GM18868 (cell line): Measurements from ENCODE around the gene PRKN.

Source experiments
- ATAC-seq: cut with Tn5 transposase; IDR thresholded peaks from one replicate; pipeline ENCODE4 v1.9.1; 2021; ENCODE audit warnings: mild to moderate bottlenecking, moderate library complexity; ENCODE audit not compliant: unreplicated experiment

The PRKN gene

DNA sequence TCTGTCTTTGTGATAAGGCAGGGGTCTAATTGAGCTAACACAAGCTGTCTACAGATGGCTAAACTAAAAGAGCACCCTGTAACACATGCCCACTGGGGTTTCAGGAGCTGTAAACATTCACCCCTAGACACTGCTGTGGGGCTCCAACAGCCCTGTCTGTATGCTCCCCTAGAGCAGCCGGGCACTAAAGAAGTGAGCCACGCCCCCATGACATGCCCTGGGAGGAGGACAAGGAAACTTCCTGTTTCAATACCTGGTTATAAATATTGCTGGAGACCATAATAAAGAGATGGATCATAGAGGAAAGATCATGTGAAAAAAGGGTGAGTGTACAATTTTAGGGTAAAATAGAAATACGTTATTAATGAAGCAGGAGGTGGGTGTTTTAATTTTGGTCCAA is 786.0 kb downstream of the PRKN start:
- no peak for ATAC-seq

DNA sequence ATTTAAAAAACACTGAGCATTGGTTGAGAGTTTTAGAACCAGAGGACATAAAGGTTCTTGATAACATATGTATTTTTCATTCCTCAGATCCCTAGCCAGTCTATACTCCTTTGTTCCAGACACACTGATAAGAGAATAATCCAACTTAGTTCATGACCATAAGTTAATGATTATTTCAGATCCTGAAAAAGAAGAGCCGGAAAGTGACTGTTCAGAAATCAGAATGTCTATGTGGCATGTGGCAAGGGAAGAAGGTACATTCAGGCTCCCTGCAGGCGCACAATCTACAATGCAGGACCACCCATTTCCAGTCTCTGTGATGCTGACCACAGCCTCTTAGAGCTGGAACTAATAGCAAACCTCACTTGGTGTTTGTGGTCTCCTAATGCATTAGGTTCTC is 787.0 kb downstream of the PRKN start:
- ATAC-seq = no peak

DNA sequence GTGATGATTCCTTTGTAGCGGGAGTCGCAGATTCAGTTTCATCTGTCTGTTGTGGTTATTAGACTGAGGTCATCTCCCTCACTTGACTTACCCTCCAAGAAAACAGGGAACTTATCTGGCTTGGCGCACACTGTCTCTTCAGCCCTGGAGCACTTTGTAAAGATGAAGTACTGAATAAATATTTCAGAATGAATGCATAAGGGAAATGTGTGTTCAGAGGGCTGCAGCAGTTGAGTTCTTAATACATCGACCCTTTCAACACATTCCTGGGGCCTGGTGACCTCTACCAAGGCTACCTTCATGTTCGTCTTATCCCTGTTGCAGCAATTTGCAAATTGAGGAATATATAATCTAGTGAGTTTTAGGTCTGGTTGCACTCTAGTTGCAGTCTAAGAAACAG is 801.2 kb downstream of the PRKN start:
- ATAC-seq = no peak

DNA sequence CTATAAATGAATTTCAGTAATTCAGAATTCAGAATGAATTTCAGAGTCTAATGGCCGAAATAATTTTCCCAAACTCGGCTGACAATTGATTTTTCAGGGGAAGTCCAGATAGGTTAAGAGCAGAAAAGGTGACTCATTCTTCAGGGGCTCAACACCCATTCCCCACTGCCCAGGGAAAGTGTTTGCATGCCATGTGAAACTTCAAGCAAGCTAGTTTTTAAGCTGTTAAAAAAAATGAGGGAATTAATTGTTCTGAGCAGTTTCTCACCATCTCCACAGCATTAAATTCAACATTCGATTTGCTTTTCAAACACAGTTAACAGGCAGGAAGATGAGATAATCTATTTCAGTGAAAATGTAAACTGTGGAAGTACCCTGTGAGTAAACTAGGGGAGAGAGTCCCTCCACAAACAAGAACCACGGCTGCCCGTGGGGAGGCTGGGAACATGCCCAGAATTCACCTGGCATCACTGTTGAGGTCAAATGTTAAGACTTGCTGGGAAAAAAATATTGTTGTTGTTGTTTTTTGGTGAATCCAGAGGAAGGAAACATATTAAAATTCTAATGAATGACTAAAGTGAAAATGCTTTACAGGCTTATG is 803.0 kb downstream of the PRKN start:
- no peak for ATAC-seq

DNA sequence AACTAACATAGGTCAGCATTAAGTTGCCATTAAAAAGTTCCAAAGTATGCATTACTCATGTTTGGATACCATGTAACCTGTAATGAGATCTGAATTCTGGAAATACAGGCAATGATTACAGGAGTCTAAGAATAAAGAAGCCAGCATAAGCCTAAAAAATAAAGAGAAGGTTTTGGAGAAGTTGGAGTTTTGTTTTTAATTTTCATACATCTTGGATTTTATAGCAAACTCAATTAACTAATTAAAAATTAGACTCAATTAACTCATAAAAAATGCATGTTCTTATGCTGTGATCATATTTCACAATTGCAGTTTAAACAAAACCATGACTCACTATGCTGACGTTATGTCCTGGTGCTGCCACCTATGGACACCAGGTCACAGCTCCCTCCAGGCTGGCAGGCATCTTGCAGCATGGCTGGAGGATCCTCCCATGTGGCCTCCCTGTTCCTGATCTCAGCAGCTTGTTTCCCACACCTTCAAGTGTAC is 804.9 kb downstream of the PRKN start:
- ATAC-seq = peak; percentile 70

DNA sequence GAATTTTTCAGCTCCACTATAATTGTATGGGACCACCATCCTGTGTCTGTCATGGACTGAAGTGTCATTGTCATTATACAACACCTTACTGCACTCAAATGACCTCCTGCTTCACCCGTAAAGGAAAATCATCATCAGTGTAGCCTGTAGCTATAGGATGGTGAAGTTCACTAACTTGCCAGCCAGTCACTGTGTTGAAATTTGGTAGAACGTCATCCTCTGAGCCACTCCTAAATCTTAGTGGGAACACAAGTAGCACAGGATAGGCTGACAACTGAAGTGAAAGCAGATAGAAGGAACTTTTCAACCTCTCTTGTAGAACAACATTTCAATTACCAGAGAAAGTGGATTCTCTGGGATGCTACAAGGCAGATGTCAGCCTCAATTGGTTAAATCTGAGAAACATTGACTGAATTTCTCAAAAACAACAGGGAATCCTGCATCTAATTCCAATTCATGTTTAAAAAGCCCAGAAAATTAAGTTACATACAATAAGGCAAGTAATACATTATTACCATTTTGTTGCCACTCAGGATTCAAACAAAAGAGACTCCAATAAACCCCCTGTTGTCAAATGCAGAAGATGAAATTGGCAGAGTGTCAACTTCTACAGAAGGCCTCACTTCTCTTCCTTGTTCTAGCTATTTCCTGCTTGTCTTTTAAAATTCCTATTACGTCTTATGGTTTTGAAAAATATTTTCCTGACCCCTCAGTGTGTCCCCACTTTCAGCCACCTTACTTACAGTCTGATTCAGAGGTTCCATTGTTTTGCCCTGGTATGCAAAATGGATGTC is 805.8 kb downstream of the PRKN start:
- no peak for ATAC-seq

DNA sequence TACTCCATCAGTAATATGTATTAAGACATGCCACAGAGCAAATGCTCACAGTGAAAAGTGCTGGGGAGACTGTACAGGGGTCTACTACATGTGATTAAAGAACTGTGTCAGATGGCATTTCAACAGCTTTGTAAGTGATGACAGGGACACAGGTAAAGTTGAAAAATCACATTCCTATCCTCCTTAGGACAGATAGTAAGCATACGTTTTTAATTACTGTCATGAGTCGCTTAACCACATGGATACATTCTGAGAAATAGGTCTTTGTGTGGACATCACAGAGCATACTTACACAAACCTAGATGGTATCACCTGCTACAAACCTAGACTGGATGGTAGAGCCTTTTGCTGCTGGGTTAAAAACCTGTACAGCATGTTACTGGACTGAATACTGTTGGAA is 807.9 kb downstream of the PRKN start:
- ATAC-seq = no peak

DNA sequence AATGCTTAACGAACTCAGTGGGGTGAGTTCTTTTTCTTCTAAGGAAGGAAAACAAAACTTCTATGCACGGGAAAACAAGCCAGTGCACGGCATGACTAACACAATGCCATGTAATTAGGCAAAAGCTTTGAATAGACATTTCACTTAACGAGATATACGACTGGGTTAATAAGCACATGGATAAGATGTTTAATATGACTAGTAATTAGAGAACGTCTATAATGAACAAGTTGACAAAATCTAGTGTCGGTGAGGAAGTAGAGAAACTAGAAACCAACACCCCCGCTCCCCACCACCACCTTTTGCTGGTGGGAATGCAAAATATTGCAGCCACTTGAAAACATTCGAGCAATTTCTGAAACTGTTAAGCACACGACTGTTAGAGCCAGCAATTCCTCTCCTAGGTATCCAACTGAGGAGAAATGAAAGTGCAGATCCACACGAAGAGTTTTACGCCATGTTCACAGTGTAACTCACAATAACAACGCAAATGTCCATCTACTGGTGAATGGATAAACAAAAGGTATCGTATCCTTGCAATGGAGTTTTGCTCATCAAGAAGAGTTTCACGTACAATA is 808.8 kb downstream of the PRKN start:
- no peak for ATAC-seq

DNA sequence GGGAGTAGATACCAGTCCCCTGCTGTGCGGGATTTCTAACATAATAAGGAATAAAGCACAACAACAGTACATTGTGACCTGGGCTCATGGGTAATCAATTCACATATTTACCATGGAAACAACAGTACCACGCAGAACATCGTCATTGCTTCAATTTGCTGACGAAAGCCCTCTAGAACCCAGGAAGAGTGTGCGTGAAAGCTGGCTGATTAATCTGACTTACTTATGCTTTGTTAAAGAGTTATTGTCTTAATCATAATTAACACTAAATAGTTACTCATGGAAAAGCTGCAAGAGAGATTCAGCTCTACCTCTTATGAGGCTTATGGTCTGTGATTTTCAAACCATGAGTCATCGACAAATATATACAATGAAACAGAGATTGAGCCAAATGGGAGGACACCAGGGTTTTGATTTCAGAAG is 809.4 kb downstream of the PRKN start:
- no peak for ATAC-seq

DNA sequence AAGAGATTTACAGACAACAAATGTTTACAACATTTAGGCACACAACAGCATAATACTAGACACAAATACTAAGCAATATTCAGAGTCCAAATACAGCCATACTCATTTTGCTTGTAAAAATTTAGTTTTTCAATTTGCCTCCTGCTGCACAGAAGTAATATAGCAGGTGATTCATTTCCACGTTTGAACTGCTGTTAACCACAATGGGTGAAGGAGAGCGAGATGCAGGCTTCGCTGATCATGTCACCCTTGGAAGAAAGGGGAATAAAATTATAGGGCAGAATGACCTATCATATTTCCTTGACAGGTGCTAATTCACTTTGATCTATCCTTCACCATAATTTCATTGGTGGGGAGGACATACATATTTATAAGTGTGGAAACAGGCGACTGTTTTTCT is 809.9 kb downstream of the PRKN start:
- ATAC-seq = no peak

DNA sequence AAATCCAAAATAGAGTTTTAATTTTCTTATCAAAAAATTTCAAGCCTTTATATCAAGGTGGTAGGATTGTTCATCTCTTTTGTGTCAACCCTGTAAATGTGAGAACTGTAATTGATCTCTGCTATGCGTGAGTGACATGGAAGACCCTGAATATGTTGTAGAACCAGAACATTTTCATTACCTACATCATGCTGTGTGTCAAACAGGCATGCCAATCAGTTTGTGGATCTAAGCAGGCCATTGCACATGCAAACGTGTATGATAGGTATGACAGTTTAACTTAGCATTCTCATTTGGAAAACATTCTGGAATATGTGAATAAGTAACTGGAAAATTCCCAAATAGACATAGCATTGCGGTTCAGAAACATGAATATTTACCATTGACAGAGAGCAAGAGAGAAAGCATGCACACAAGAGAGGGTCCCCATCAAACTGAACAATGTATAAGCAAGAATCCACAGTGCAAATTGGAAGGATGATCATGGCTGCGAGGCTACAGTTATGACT is 812.1 kb downstream of the PRKN start:
- ATAC-seq = no peak

DNA sequence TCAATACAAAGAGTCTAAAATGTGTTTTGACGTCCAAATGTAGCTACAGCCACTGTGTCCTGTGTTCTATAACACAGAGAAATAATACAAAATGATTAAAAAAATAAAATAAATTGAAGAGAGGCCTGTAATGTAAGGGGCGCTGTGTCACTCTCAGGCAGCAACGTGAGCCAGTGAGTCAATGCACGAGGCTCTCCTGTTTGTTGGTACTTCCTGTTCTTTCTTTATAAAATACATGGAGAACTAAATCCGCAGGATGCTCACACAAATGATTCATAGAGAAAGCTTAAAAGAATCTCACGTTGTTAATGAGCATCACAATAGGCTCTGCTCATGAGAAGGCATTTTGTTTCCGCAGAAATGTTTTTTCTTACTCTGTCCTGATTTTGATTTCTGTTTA is 818.7 kb downstream of the PRKN start:
- ATAC-seq = no peak

DNA sequence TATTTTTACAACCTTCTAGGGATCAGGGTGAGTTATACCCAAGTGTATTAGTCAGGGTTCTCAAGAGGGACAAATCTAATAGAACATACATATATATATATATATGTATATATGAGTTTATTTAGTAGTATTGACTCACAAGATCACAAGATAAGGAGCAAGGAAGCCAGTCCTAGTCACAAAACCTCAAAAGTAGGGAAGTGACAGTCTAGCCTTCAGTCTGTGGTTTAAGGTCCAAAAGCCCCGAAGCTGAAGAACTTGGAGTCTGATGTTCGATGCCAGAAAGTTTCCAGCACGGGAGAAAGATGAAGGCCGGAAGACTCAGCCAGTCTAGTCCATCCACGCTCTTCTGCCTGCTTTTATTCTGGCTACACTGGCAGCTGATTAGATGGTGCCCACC is 821.0 kb downstream of the PRKN start:
- no peak for ATAC-seq

DNA sequence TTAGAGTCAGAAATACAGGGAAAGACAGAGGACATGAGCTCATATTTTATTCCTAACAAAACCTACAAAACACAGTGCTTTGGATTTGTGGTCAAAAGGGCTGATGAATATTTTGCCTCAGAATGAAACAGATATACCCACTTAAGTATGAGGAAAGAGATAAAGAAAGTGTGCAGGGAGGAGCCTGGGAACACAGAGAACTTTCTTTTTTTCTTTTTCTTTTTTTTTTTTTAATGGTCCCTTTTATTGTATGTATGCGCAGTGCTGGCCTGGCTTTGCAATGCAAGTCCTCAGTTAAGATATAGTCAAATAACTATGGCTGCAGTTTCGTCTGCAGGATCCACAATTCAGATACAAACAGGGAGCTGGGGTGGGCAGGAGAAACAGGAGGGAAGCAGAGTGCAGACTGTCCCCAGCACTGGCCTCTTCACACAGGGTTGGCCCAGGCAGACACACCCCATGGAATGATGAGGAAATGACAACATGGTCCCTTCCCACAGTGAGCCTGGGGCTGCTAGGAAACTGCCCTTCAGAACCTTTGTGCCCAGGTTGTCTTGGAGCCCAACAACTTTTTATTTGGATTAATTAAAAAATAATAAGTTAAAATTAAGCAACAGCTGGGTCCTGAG is 823.9 kb downstream of the PRKN start:
- ATAC-seq = no peak

DNA sequence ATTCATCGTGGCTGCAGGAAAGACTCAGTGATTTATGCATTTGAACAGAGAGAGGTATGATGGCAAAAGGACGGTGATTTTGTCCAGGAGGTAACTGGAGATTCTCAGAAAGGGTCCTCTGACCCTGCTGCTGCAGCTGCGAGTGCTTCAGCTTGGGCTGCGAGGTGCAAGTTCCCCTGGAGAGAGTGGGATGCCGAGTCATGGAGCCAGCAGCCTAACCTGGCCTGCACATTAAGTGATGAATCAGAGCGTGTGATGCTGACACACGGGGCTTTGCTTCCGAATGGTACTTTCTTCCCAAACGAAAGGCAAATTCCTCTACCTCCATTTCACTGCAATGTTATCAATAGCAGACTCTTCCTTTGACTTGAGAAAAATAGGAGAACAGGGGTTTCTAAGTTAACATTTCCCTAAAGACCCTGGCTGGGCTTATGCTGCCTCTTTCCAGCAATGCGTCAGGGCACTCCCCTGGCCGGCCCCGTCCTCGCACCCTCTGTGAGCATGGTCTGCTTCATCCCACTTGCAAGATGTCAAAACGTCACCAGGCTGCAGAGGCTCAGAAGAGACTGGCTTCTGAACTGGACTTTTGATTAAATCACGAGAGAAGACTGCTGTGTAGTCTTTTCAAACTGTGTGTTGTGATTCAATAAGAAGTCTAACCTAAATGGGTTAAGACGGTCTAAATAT is 825.7 kb downstream of the PRKN start:
- no peak for ATAC-seq

DNA sequence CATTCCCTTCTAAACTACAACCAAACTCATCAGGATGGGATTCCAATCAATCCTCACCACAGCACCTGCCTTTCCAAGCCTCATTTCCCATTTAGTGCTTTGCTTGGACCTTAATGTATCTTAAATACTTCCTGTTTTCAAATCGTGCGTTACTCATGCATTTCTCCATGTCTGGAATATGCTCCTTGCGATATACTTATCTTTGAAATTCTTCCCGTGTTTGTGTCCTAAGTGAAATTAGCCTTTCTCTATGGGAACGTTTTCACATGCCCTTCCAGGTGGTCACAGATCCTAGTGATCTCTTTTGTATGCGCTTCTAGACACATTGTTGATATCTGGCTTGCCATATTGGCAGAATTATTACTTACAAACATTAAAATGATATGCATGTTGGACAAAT is 833.1 kb downstream of the PRKN start:
- no peak for ATAC-seq

DNA sequence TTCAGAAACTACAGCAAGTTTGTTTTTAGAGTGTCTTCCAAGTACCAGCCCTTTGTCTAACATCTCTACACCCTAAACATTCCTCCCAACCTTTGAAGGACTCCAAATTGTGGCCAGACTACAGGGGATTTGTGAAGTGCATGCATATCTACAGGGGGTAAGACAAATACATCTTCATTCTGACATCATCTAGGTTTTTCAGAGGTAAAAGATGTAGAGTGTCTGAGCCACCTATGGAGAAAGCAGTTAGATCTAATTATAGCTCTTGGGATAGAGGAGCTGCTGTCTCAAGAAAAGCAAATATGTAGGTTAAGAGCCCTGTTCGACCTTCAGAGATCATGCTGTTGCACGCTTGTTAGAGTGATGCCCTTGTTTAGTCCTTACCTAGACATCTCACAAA is 836.0 kb downstream of the PRKN start:
- no peak for ATAC-seq

DNA sequence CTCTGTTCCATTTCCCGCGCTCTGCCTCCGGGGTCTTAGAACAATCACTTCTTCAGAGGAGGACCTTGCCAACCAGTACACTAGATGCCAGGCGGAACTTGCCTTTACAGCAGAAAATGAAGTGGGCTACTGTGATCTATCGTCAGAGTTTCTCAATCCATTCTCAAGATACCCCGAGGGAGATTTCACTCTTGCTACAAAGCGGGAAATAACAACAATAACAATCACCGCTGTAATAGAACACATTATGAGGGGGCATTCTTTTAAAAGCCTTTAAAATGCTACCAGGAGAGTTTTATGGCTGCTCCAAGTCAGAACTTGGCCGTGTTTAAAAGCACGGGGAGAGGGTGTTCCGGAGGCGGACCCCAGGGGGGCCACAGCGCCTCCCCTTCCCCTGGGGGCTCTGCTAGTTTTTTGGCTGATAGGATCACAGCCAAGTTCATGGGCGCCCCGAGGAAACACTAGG is 836.7 kb downstream of the PRKN start:
- ATAC-seq = no peak

DNA sequence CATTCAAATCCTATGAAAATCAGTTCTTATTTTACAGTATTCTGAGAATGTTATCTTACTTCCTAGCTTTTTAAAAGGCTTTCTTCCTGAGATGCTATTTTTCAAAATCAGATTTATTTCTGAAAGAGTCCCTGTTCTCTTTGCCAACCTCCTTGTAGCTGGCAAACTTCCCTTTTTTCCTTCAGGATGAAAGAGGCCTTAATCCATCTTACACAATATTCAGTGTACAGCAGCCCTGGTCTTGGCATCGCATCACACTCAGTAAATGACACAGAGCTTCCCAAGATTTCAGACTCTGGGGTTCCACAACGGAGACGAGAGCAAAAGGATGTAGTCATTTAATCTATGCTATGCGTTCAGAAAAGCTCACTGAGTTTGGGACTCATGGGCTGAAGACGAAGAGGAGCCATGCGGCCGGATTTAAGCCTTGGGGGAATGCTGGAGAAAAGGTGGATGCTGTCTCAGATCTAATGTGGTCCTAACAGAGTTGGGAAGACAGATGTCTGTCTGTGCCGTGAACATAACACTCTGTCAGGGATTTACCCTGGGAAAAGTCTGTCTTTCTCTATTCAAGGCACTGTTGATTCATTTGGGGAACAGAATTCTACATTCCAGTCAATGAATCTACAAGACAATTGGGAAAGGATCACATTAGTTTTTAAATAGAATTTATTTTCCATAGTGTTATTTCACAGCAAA is 837.3 kb downstream of the PRKN start:
- no peak for ATAC-seq

DNA sequence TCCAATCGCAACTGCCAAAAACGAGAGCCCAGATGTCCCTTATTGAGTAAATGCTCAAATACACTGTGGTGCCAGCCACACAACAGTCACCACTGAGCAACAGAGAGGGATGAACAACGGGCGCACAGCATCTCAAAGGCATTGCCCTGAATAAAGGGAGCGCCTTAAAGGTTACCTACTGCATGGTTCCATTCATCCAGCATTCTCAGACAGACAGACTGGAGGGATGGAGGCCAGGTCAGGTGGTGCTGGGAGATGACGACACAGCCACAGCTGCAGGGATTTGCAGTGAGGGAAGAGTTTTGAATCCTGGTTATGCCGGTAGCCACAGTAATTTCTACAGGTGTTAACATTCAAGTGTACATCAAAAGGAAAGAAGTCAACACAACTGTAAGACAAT is 838.2 kb downstream of the PRKN start:
- ATAC-seq = no peak
